ENCODE measurements around the gene MMP21.

The MMP21 gene

GRCh38 chr10:125719173-125720001 is 56.2 kb downstream of the MMP21 start, which contains the start of gene EDRF1:
EDRF1 (plus strand) TSS chr10:125719709; CDS start chr10:125719808, 99 bp downstream.
- peak within 1 kb of the TSS; percentile 83 for H3K27ac ChIP-seq
- TF ChIP-seq CTCF (IDR thresholded peaks at IDR 0.05) = peak; percentile 25
- H3K27me3 ChIP-seq = no peaks in the 10 kb centered on the region
- H3K4me3 ChIP-seq (ENCODE audit: low read depth in 1 of 2, low read length in 1 of 2) = peak within 1 kb of the TSS; percentile 86 to 97
- H3K9me3 ChIP-seq = no peaks in the 10 kb centered on the region
- peaks cover 31% of the 10 kb centered on the region for H3K36me3 ChIP-seq
- H3K4me1 ChIP-seq (ENCODE audit: control insufficient read depth in 1 of 2, insufficient read depth in 1 of 2, low read depth in 1 of 2, low read length in 1 of 2) = peaks cover 15 to 19% of the 10 kb centered on the region in 2 experiments
